SK-N-SH (cell line): Measurements from ENCODE around the gene DOK4. TPM values are rescaled to one million over a fixed set of nuclear protein-coding genes. Genes with fewer than 3 reads are reported as not detected.
A peak's percentile ranks its signal among the peaks of the same experiment; 100 is the strongest.

ENCODE experiments used
- CTCF ChIA-PET: fragments of 300-600, 350-600 bp; formaldehyde crosslinking; extraction: SDS; loops from one replicate; lab custom pipeline; 2021; lab: Yijun Ruan, JAX
- POLR2A ChIA-PET: fragments of 350-600 bp; sonication (Branson Sonifier 250); formaldehyde crosslinking; extraction: SDS; loops from one replicate; lab custom pipeline; 2020; ENCODE audit warnings: antibody characterized with exemption, inconsistent platforms; lab: Yijun Ruan, JAX
- DNase-seq: peaks from one replicate; pipeline ENCODE4 v3.0.0; 2012
- H2AFZ ChIP-seq: fragments of 200-600 bp; sonication (generic); 2 replicates; pipeline ENCODE4 v1.8.1; 2016; ENCODE audit warnings: antibody characterized with exemption, mild to moderate bottlenecking, low read depth
- H3F3A ChIP-seq: fragments of 200-600 bp; sonication (generic); replicated peaks from 2 replicates; pipeline ENCODE3; 2016; ENCODE audit warnings: antibody characterized with exemption, mild to moderate bottlenecking; ENCODE audit not compliant: insufficient read depth
- H3K27ac ChIP-seq, 2 experiments: fragments of 200-500 bp in 1 of 2; fragments of 200-600 bp in 1 of 2; sonication (Bioruptor generic) in 1 of 2; sonication (generic), shearing (Covaris generic) in 1 of 2; 2 replicates each; pipeline versions ENCODE4 v1.5.1 to v1.6.1; 2014 to 2016; ENCODE audit warnings: low read depth in 2 of 2, inconsistent platforms in 1 of 2, low read length in 1 of 2, mild to moderate bottlenecking in 1 of 2, mixed read lengths in 1 of 2
- H3K27me3 ChIP-seq: fragments of 200-600 bp; sonication (generic), shearing (Covaris generic); 2 replicates; pipeline ENCODE4 v1.6.1; 2016; ENCODE audit warnings: mixed run types; ENCODE audit not compliant: insufficient read depth
- H3K36me3 ChIP-seq, 2 experiments: fragments of 200-500 bp in 1 of 2; fragments of 200-600 bp in 1 of 2; sonication (Bioruptor generic) in 1 of 2; sonication (generic) in 1 of 2; replicated peaks in 1 of 2; 2 replicates each; pipeline versions ENCODE3 to v1.5.1; 2014 to 2016; ENCODE audit warnings: low read length in 1 of 2, mild to moderate bottlenecking in 1 of 2; ENCODE audit not compliant: insufficient read depth in 2 of 2, control insufficient read depth in 1 of 2
- H3K4me1 ChIP-seq, 2 experiments: fragments of 200-500 bp in 1 of 2; fragments of 200-600 bp in 1 of 2; sonication (Bioruptor generic) in 1 of 2; sonication (generic), shearing (Covaris generic) in 1 of 2; 2 replicates each; pipeline versions ENCODE4 v1.5.1 to v1.6.1; 2014 to 2016; ENCODE audit warnings: low read depth in 1 of 2, low read length in 1 of 2, mixed run types in 1 of 2; ENCODE audit not compliant: insufficient read depth in 2 of 2, control insufficient read depth in 1 of 2
- H3K4me2 ChIP-seq: fragments of 200-600 bp; sonication (generic), shearing (Covaris generic); 2 replicates; pipeline ENCODE4 v1.6.1; 2017; ENCODE audit warnings: mixed run types
- H3K4me3 ChIP-seq, 2 experiments: fragments of 200-500 bp in 1 of 2; fragments of 200-600 bp in 1 of 2; sonication (Bioruptor generic) in 1 of 2; sonication (generic), shearing (Covaris generic) in 1 of 2; 2 replicates each; pipeline versions ENCODE4 v1.5.1 to v1.8.1; 2014 to 2016; ENCODE audit warnings: low read depth in 2 of 2, inconsistent platforms in 1 of 2, low read length in 1 of 2, mild to moderate bottlenecking in 1 of 2, mixed read lengths in 1 of 2, moderate library complexity in 1 of 2
- H3K79me2 ChIP-seq: fragments of 200-600 bp; sonication (generic); 2 replicates; pipeline ENCODE4 v1.8.1; 2017; ENCODE audit warnings: mild to moderate bottlenecking; ENCODE audit not compliant: insufficient read depth
- H3K9ac ChIP-seq: fragments of 200-600 bp; sonication (generic); 2 replicates; pipeline ENCODE4 v1.6.1; 2017; ENCODE audit warnings: mixed run types
- H3K9me2 ChIP-seq: fragments of 200-600 bp; sonication (generic); 2 replicates; pipeline ENCODE4 v1.6.1; 2017; ENCODE audit warnings: mixed run types
- H3K9me3 ChIP-seq: fragments of 200-600 bp; sonication (generic); 2 replicates; pipeline ENCODE4 v1.6.1; 2017; ENCODE audit warnings: mixed run types, mild to moderate bottlenecking, moderate library complexity
- H4K20me1 ChIP-seq: fragments of 200-600 bp; sonication (generic); 2 replicates; pipeline ENCODE4 v1.6.1; 2017; ENCODE audit warnings: mild to moderate bottlenecking, mixed run types; ENCODE audit not compliant: insufficient read depth
- FOSL2 ChIP-seq: IDR thresholded peaks from 2 replicates; pipeline ENCODE4 v1.4.0; 2012; ENCODE audit warnings: low read depth, mild to moderate bottlenecking, moderate library complexity, borderline replicate concordance
- FOXM1 ChIP-seq: IDR thresholded peaks from 2 replicates; pipeline ENCODE4 v1.4.0; 2012; ENCODE audit warnings: low read depth, mild to moderate bottlenecking
- GABPA ChIP-seq: IDR thresholded peaks from 2 replicates; pipeline ENCODE4 v1.4.0; 2012; ENCODE audit warnings: low read depth, mild to moderate bottlenecking
- GATA2 ChIP-seq: sonication (generic); formaldehyde crosslinking; IDR thresholded peaks from 2 replicates; pipeline ENCODE4 v1.5.0; 2020; ENCODE audit warnings: mild to moderate bottlenecking, missing genetic modification reagents
- IRF3 ChIP-seq: fragments of 150-350 bp; IDR thresholded peaks from 2 replicates; pipeline ENCODE4 v1.6.1; 2016; ENCODE audit warnings: mild to moderate bottlenecking, low read depth, low read length
- JUND ChIP-seq: IDR thresholded peaks from 2 replicates; pipeline ENCODE4 v1.4.0; 2012
- MAX ChIP-seq: IDR thresholded peaks from 2 replicates; pipeline ENCODE4 v1.4.0; 2012; ENCODE audit warnings: low read depth
- MEF2A ChIP-seq: IDR thresholded peaks from 2 replicates; pipeline ENCODE4 v1.4.0; 2012; ENCODE audit warnings: low read depth, borderline replicate concordance
- MXI1 ChIP-seq: IDR thresholded peaks from 2 replicates; pipeline ENCODE4 v1.6.1; 2012; ENCODE audit warnings: mild to moderate bottlenecking, low read depth, low read length, improper control_type of control experiment
- RCOR1 ChIP-seq: fragments of 150-350 bp; IDR thresholded peaks from 2 replicates; pipeline ENCODE4 v1.6.1; 2017; ENCODE audit warnings: antibody characterized with exemption, low read length
- RFX5 ChIP-seq: IDR thresholded peaks from 2 replicates; pipeline ENCODE4 v1.6.1; 2012; ENCODE audit warnings: mild to moderate bottlenecking, improper control_type of control experiment, low read length
- RXRA ChIP-seq: IDR thresholded peaks from 2 replicates; pipeline ENCODE4 v1.4.0; 2012; ENCODE audit warnings: low read depth, mild to moderate bottlenecking, borderline replicate concordance
- SIN3A ChIP-seq: IDR thresholded peaks from 2 replicates; pipeline ENCODE4 v1.6.1; 2012; ENCODE audit warnings: low read depth, mild to moderate bottlenecking, low read length, moderate library complexity, borderline replicate concordance
- TAF1 ChIP-seq: IDR thresholded peaks from 2 replicates; pipeline ENCODE4 v1.6.1; 2012; ENCODE audit warnings: low read depth, mild to moderate bottlenecking, low read length, moderate library complexity, borderline replicate concordance
- TEAD4 ChIP-seq: IDR thresholded peaks from 2 replicates; pipeline ENCODE4 v1.4.0; 2012; ENCODE audit warnings: mild to moderate bottlenecking, borderline replicate concordance; ENCODE audit not compliant: insufficient read depth
- YY1 ChIP-seq: IDR thresholded peaks from 2 replicates; pipeline ENCODE4 v1.4.0; 2012; ENCODE audit warnings: low read depth, mild to moderate bottlenecking
- ZBTB33 ChIP-seq: IDR thresholded peaks from 2 replicates; pipeline ENCODE4 v1.4.0; 2012; ENCODE audit warnings: low read depth, borderline replicate concordance
- WGBS: methylation state at CpG from one replicate; pipeline ENCODE4 v1.1.6; 2017; ENCODE audit warnings: low lambda C conversion rate; 5-methylcytosine and 5-hydroxymethylcytosine counted together
- polyA plus RNA-seq, 3 experiments: library from polyadenylated mRNA; depleted of rRNA; stranded (reverse); fragments of >200 nt; gene quantifications; 2 replicates each; pipeline ENCODE4 v1.2.3, GENCODE V29; 2012

Gene DOK4
- polyA plus RNA-seq, 1 of the 3 experiments (the other 2 are of a cell fraction) = 28.4 TPM

- no peak for DNase-seq
- whole genome bisulfite sequencing = 83% methylated on average over 2 of the region's 2 CpGs
- Histone ChIP-seq H4K20me1 (no peaks in the 10 kb centered on the region), H2AFZ (no peak overlapping the region), H3K27ac (no peak overlapping the region), H3K9me3 (no peaks in the 10 kb centered on the region), H3K4me2 (no peak overlapping the region), H3K79me2 (peaks cover 35% of the 10 kb centered on the region), H3K27me3 (no peaks in the 10 kb centered on the region), H3K36me3 (peaks cover 51 to 64% of the 10 kb centered on the region in 2 experiments), H3K9ac (no peak overlapping the region), H3F3A (peaks cover 5% of the 10 kb centered on the region), H3K4me3 (no peak overlapping the region), H3K9me2 (no peaks in the 10 kb centered on the region), H3K4me1 (peaks cover 8 to 15% of the 10 kb centered on the region in 2 experiments; a peak in 1 of 4 replicates)
- no peak for TF ChIP-seq JUND
- TF ChIP-seq YY1 = no peak
- TF ChIP-seq RXRA = no peak
- no peak for TF ChIP-seq FOXM1
- no peak for TF ChIP-seq TAF1
- TF ChIP-seq TEAD4 = no peak
- TF ChIP-seq RCOR1 = no peak
- no peak for TF ChIP-seq GATA2 (CRISPR knock-in tag)
- no peak for TF ChIP-seq FOSL2
- TF ChIP-seq ZBTB33 = no peak
- POLR2A ChIA-PET = interaction anchor here (2.5 to 3.2 kb wide), 2 partner anchors 8 to 46 kb away, joined by 7 to 17 read pairs; no protein-coding TSS in a partner anchor
- CTCF ChIA-PET = interaction anchor here (1.2 to 13.6 kb wide), 4 partner anchors 14 to 52 kb away, joined by 3 to 218 read pairs (median 54); no protein-coding TSS in a partner anchor
These were observed 21.8 kb downstream of the DOK4 start for GRCh38 chr16:57464523-57464922.

GRCh38 chr16:57462978-57463362 is 23.3 kb downstream of the DOK4 start:
- Histone ChIP-seq H2AFZ (no peak overlapping the region), H3K27me3 (no peaks in the 10 kb centered on the region), H3K4me1 (peaks cover 8 to 13% of the 10 kb centered on the region in 2 experiments; a peak in 1 of 4 replicates), H3K9me3 (no peaks in the 10 kb centered on the region), H3K9me2 (no peaks in the 10 kb centered on the region), H3K27ac (peak overlapping the region in 1 of 2 experiments; percentile 89; a peak in 2 of 4 replicates), H3K4me3 (peak overlapping the region; percentile 72 to 97), H4K20me1 (no peaks in the 10 kb centered on the region), H3K9ac (peak overlapping the region; percentile 74), H3K4me2 (peak overlapping the region; percentile 95), H3F3A (peaks cover 8% of the 10 kb centered on the region), H3K79me2 (peaks cover 35% of the 10 kb centered on the region), H3K36me3 (peaks cover 37 to 61% of the 10 kb centered on the region in 2 experiments)
- DNase-seq = peak; percentile 55
- WGBS = 4% methylated on average over 13 of the region's 16 CpGs
- POLR2A ChIA-PET = interaction anchor here (1.0 to 3.2 kb wide), 11 partner anchors 8 to 197 kb away, joined by 3 to 17 read pairs (median 7); partner anchors contain the start of genes CIAPIN1, COQ9 and DOK4
- CTCF ChIA-PET = interaction anchor here (0.6 to 13.6 kb wide), 28 partner anchors 8 to 173 kb away, joined by 3 to 218 read pairs (median 7); partner anchors contain the start of genes ADGRG5, CCDC102A, CIAPIN1 and COQ9
- TF ChIP-seq MXI1 (peak; percentile 31; the same call in 1 of the 2 replicates), TAF1 (no peak), RFX5 (no peak), MEF2A (no peak), IRF3 (no peak), MAX (no peak), SIN3A (no peak), GABPA (no peak)
